Lower lobe of right lung (tissue), 2 donors: Measurements from ENCODE around the gene MAP1B. TPM values are rescaled to one million over a fixed set of nuclear protein-coding genes. Genes with fewer than 3 reads are reported as not detected.
A peak's percentile ranks its signal among the peaks of the same experiment; 100 is the strongest.

Experiments
- ATAC-seq, 2 donors: fragments of 200-7000 bp; cut with Tn5 transposase; one replicate each; pipeline ENCODE4 v1.9.1; 2020 to 2022; ENCODE audit warnings: mild to moderate bottlenecking in 2 of 2, moderate library complexity in 2 of 2
- DNase-seq: peaks from one replicate; pipeline ENCODE4 v3.0.0-alpha.2; 2020
- H3K27ac ChIP-seq: fragments of 200-600 bp; one replicate; pipeline ENCODE4 v1.8.0; 2022
- H3K27me3 ChIP-seq: fragments of 200-600 bp; one replicate; pipeline ENCODE4 v1.8.0; 2022; ENCODE audit warnings: low read depth
- H3K36me3 ChIP-seq: fragments of 200-600 bp; one replicate; pipeline ENCODE4 v1.8.0; 2022; ENCODE audit warnings: mild to moderate bottlenecking
- H3K4me1 ChIP-seq: fragments of 200-600 bp; one replicate; pipeline ENCODE4 v1.8.0; 2022
- H3K4me3 ChIP-seq: fragments of 200-600 bp; one replicate; pipeline ENCODE4 v1.8.0; 2022; ENCODE audit warnings: mild to moderate bottlenecking
- H3K9me3 ChIP-seq: fragments of 200-600 bp; one replicate; pipeline ENCODE4 v1.8.0; 2022
- CTCF ChIP-seq: fragments of 200-600 bp; IDR thresholded peaks from one replicate; pipeline ENCODE4 v1.8.0; 2022; ENCODE audit warnings: antibody characterized with exemption, mild to moderate bottlenecking
- intact Hi-C: fragments of 100-400 bp; cut with DNase I; formaldehyde crosslinking; loops from one replicate; pipeline ENCODE4 v1.11.0; 2022
- total RNA-seq: library from RNA; stranded (reverse); fragmentation: NEBNext Ultra II Directional; extraction: Animal tissue kit (Norgen Biotek cat#: 25700); gene quantifications from one replicate; pipeline ENCODE4 v1.2.1, GENCODE V29; 2021
- donor health status: DM: no; HTN: yes; CAD: no; lungs with severe emphysema.

The MAP1B gene
- total RNA-seq, 1 donor from 2014 or later: 20.6 TPM

GRCh38 chr5:72141440-72142355 is 34.4 kb downstream of the MAP1B start:
- ATAC-seq (no peak), DNase-seq (no peak)
- no peaks in the 10 kb centered on the region for H3K9me3 ChIP-seq
- no peaks in the 10 kb centered on the region for H3K27me3 ChIP-seq
- H3K36me3 ChIP-seq: no peaks in the 10 kb centered on the region
- H3K4me3 ChIP-seq: no peak overlapping the region
- TF ChIP-seq CTCF: no peak
- peaks cover 4% of the 10 kb centered on the region for H3K4me1 ChIP-seq
- H3K27ac ChIP-seq: peak overlapping the region; percentile 19
- intact Hi-C loops: no loop called here

- no peak for ATAC-seq
- intact Hi-C loops: no loop called here
Measured at GRCh38 chr5:72144762-72145161, 37.5 kb downstream of the MAP1B start.

GRCh38 chr5:72145348-72145747 is 38.1 kb downstream of the MAP1B start:
- DNase-seq (no peak), ATAC-seq (peak in 1 of 2 donors; percentile 36)
- Histone ChIP-seq H3K4me1 (peaks cover 4% of the 10 kb centered on the region), H3K27me3 (no peaks in the 10 kb centered on the region), H3K9me3 (no peaks in the 10 kb centered on the region), H3K4me3 (no peak overlapping the region), H3K27ac (no peak overlapping the region), H3K36me3 (no peaks in the 10 kb centered on the region)
- no peak for TF ChIP-seq CTCF
- intact Hi-C loops: no loop called here

More at GRCh38 chr5:72144762-72145161, 37.5 kb downstream of the MAP1B start:
- Histone ChIP-seq H3K4me3 (no peak overlapping the region), H3K36me3 (no peaks in the 10 kb centered on the region), H3K27ac (no peak overlapping the region), H3K4me1 (peaks cover 4% of the 10 kb centered on the region), H3K27me3 (no peaks in the 10 kb centered on the region), H3K9me3 (no peaks in the 10 kb centered on the region)
- TF ChIP-seq CTCF: no peak
- no peak for DNase-seq

GRCh38 chr5:72146056-72146455 is 38.8 kb downstream of the MAP1B start:
- no peak for ATAC-seq
- no peaks in the 10 kb centered on the region for H3K27me3 ChIP-seq
- no peak for TF ChIP-seq CTCF
- H3K27ac ChIP-seq: no peak overlapping the region
- peaks cover 2% of the 10 kb centered on the region for H3K4me1 ChIP-seq
- H3K4me3 ChIP-seq: no peak overlapping the region
- no peak for DNase-seq
- intact Hi-C loops: no loop called here
- no peaks in the 10 kb centered on the region for H3K36me3 ChIP-seq
- H3K9me3 ChIP-seq: no peaks in the 10 kb centered on the region

DNA sequence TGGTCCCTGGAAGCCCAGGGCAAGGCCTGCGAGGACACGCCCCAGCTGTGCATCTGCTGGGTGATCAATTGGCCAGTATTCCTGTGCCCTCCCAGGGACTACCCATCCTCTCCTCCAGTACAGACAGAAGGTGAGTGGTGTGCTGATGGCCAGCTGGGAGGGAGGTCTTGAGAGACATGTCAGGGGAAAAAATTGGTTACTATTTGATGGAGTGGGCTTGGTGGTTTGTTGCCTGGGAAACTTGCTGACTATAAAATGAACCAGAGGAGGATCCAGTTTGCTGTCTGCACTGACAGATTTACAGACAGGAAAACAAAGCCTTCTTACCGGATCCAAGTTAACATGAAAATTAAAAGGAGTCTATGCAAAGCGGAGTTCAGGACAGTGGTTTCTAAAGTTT is 40.3 kb downstream of the MAP1B start:
- Histone ChIP-seq H3K4me1 (no peaks in the 10 kb centered on the region), H3K27me3 (no peaks in the 10 kb centered on the region), H3K9me3 (no peaks in the 10 kb centered on the region), H3K4me3 (no peak overlapping the region), H3K36me3 (no peaks in the 10 kb centered on the region), H3K27ac (no peak overlapping the region)
- TF ChIP-seq CTCF: no peak
- ATAC-seq (no peak), DNase-seq (no peak)
- intact Hi-C loops: no loop called here
